A673 (cell line): ENCODE results near the gene SLC22A5. TPM values are rescaled to one million over a fixed set of nuclear protein-coding genes. Genes with fewer than 3 reads are reported as not detected.

Experiments used
- Bru-seq: library from RNA; stranded (reverse); fragments of 400-500 nt; gene quantifications from one replicate; lab custom pipeline; 2021; lab: Mats Ljungman, UMichigan
- BruChase-seq, 2 experiments: library from RNA; stranded (reverse); fragments of 400-500 nt; gene quantifications; one replicate each; lab custom pipeline; 2021; lab: Mats Ljungman, UMichigan
- BruUV-seq: library from RNA; stranded (reverse); fragments of 400-500 nt; replicated peaks from 2 replicates; lab custom pipeline; 2021; lab: Mats Ljungman, UMichigan
- CTCF ChIA-PET: fragments of 300-600 bp; sonication (Branson Sonifier 250); formaldehyde crosslinking; loops from one replicate; lab custom pipeline; 2022; ENCODE audit warnings: antibody characterized with exemption; lab: Charles Lee
- POLR2A ChIA-PET: fragments of 300-600 bp; sonication (Branson Sonifier 250); formaldehyde crosslinking; loops from one replicate; lab custom pipeline; 2022; ENCODE audit warnings: antibody characterized with exemption; ENCODE audit not compliant: low non-redundant PET; lab: Charles Lee
- DNase-seq: peaks from one replicate; pipeline ENCODE4 v3.0.0-alpha.2; 2015; ENCODE audit warnings: low spot score
- H3K27ac ChIP-seq: fragments of 200-600 bp; sonication (generic); 2 replicates; pipeline ENCODE4 v1.5.1; 2016; ENCODE audit warnings: mixed run types, low read depth, mild to moderate bottlenecking, mixed read lengths, antibody characterized with exemption, low read length; ENCODE audit not compliant: poor library complexity, severe bottlenecking
- H3K27me3 ChIP-seq: fragments of 200-600 bp; sonication (generic); replicated peaks from 2 replicates; pipeline ENCODE4 v1.6.1; 2017; ENCODE audit warnings: mixed run types, low read depth, mild to moderate bottlenecking, mixed read lengths, antibody characterized with exemption, low read length; ENCODE audit not compliant: insufficient read depth, poor library complexity
- H3K36me3 ChIP-seq: fragments of 200-600 bp; sonication (generic); 2 replicates; pipeline ENCODE4 v1.6.1; 2016; ENCODE audit warnings: mixed run types, mild to moderate bottlenecking, mixed read lengths, antibody characterized with exemption, low read length; ENCODE audit not compliant: insufficient read depth, poor library complexity, severe bottlenecking
- H3K4me1 ChIP-seq: fragments of 200-600 bp; sonication (generic); 2 replicates; pipeline ENCODE4 v1.6.1; 2017; ENCODE audit warnings: mixed run types, mild to moderate bottlenecking, mixed read lengths, antibody characterized with exemption, low read length; ENCODE audit not compliant: insufficient read depth, poor library complexity, severe bottlenecking
- H3K4me3 ChIP-seq: fragments of 200-600 bp; sonication (generic); 2 replicates; pipeline ENCODE4 v1.5.1; 2016; ENCODE audit warnings: low read depth, mixed run types, mild to moderate bottlenecking, mixed read lengths, low read length; ENCODE audit not compliant: poor library complexity, severe bottlenecking
- H3K9me3 ChIP-seq: fragments of 200-600 bp; sonication (generic); 2 replicates; pipeline ENCODE4 v1.6.1; 2016; ENCODE audit warnings: mixed run types, low read depth, mild to moderate bottlenecking, mixed read lengths, antibody characterized with exemption, low read length; ENCODE audit not compliant: poor library complexity, severe bottlenecking
- CTCF ChIP-seq: fragments of 300-800, 200-600 bp; sonication (generic); conservative IDR thresholded peaks from 2 replicates; pipeline ENCODE4 v1.5.1; 2017; ENCODE audit warnings: low read depth, mild to moderate bottlenecking, antibody characterized with exemption, low read length, moderate library complexity, mixed read lengths
- EZH2 ChIP-seq: fragments of 200-600 bp; sonication (generic); IDR thresholded peaks from 2 replicates; pipeline ENCODE4 v1.6.1; 2017; ENCODE audit warnings: borderline replicate concordance, low read depth, mild to moderate bottlenecking, mixed read lengths, antibody characterized with exemption, low read length; ENCODE audit not compliant: poor library complexity, severe bottlenecking
- intact Hi-C: fragments of 100-400 bp; cut with micrococcal nuclease; formaldehyde crosslinking; loops from one replicate; pipeline ENCODE4 v1.10.0; 2022; ENCODE audit not compliant: unreplicated experiment
- long read RNA-seq: library from polyadenylated mRNA; stranded (forward); transcript quantifications from one replicate; pipeline ENCODE4 v2.0.0, GENCODE V29; 2022
- total RNA-seq: library from RNA; stranded (reverse); gene quantifications from 2 replicates; pipeline ENCODE4 v1.2.3, GENCODE V29; 2021

The SLC22A5 gene
- total RNA-seq (3.0 and 3.8 TPM in 2 replicates), Bru-seq, nascent RNA (percentile 42 among the genes with signal in this experiment), BruChase-seq, experiment 1, labeled RNA remaining after a 2-hour chase (percentile 52 among the genes with signal in this experiment), BruChase-seq, experiment 2, labeled RNA remaining after a 6-hour chase (percentile 48 among the genes with signal in this experiment)
- long read RNA-seq, partial matches to known transcripts = 1 of 5 reads
- long read RNA-seq, other reads (novel, unspliced or antisense) = 2 of 5 reads

DNA sequence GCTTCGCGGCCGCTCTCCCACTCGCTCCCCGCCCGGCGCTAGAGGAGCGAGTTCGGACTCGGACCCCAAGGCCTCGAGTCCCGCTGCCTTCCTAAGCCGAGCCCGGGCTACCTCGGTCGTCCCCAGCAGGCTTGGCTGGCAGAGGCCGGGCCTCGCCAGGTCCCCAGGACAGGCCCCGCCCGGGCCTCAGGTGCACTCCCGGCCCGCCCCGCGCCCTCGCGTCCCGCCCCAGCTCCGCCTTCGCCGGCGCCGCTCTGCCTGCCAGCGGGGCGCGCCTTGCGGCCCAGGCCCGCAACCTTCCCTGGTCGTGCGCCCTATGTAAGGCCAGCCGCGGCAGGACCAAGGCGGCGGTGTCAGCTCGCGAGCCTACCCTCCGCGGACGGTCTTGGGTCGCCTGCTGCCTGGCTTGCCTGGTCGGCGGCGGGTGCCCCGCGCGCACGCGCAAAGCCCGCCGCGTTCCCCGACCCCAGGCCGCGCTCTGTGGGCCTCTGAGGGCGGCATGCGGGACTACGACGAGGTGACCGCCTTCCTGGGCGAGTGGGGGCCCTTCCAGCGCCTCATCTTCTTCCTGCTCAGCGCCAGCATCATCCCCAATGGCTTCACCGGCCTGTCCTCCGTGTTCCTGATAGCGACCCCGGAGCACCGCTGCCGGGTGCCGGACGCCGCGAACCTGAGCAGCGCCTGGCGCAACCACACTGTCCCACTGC lies at the start of gene SLC22A5:
Gene SLC22A5, plus strand, starts transcription at position 237 of the 707 bp plus-strand sequence. Its CDS starts 263 bp downstream, at position 500.
- peak within 1 kb of the TSS; percentile 75 for H3K27ac ChIP-seq
- DNase-seq = peak; percentile 50

DNA sequence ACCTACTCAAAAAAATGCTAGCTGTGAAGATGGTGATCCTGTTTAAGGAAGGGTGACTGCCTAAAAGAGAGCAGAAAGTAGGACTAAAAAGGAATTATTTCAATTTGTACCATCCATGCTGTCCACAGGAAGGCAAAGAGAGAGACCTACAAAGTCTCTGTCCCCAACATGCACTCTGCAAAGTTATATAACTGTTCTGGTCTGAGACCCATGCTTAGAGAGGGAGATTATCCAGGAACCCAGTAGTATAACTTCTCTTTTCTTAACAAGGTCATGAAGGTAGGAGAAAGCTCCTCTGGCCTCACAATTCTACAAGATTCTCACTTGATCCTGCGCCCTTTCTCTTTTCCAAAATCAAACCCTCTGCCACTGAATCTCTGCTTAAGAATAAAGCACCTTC lies 49.5 kb upstream of the SLC22A5 start:
- Histone ChIP-seq H3K27ac (no peak overlapping the region), H3K4me1 (peaks cover 7% of the 10 kb centered on the region), H3K36me3 (no peaks in the 10 kb centered on the region), H3K4me3 (no peak overlapping the region), H3K9me3 (no peaks in the 10 kb centered on the region), H3K27me3 (no peaks in the 10 kb centered on the region)
- ChIA-PET CTCF (no interaction called here), POLR2A (no interaction called here)
- no peak for DNase-seq
- no TSS peak for BruUV-seq
- no peak for TF ChIP-seq EZH2
- TF ChIP-seq CTCF = no peak
- intact Hi-C loops = no loop called here

More for the DNA sequence above, at the start of gene SLC22A5:
- no TSS peak for BruUV-seq
- Histone ChIP-seq H3K4me1 (peaks cover 10% of the 10 kb centered on the region), H3K36me3 (no peaks in the 10 kb centered on the region), H3K9me3 (no peaks in the 10 kb centered on the region), H3K4me3 (peak within 1 kb of the TSS; percentile 82), H3K27me3 (no peaks in the 10 kb centered on the region)
- ChIA-PET POLR2A (interaction anchor here (0.9 kb wide), 1 partner anchor 318 kb away, joined by 11 read pairs; no protein-coding TSS in a partner anchor), CTCF (interaction anchor here (0.6 to 1.2 kb wide), 2 partner anchors 41 to 97 kb away, joined by 3 read pairs; no protein-coding TSS in a partner anchor)
- no peak for TF ChIP-seq EZH2
- TF ChIP-seq CTCF = no peak
- intact Hi-C loops = loop anchor here (5.0 kb wide), 1 partner anchor 97 kb away; no protein-coding TSS in a partner anchor

- TF ChIP-seq CTCF (no peak), EZH2 (no peak)
- H3K9me3 ChIP-seq = no peaks in the 10 kb centered on the region
- H3K4me3 ChIP-seq = no peak overlapping the region
- no peaks in the 10 kb centered on the region for H3K27me3 ChIP-seq
- BruUV-seq = no TSS peak
- H3K4me1 ChIP-seq = peaks cover 7% of the 10 kb centered on the region
- no peak for DNase-seq
- ChIA-PET POLR2A (no interaction called here), CTCF (no interaction called here)
- intact Hi-C loops = no loop called here
- H3K36me3 ChIP-seq = no peaks in the 10 kb centered on the region
- H3K27ac ChIP-seq = no peak overlapping the region
These were observed 48.3 kb upstream of the SLC22A5 start for GRCh38 chr5:132321109-132321721.
